HG02763 (cell line): ENCODE results near the gene RAPGEF5.

Source experiments
- ATAC-seq: cut with Tn5 transposase; IDR thresholded peaks from one replicate; pipeline ENCODE4 v1.9.1; 2021; ENCODE audit warnings: mild to moderate bottlenecking, moderate library complexity; ENCODE audit not compliant: unreplicated experiment

The RAPGEF5 gene

GRCh38 chr7:22269963-22270362 lies 87.0 kb downstream of the RAPGEF5 start:
- ATAC-seq = no peak

- no peak for ATAC-seq
These were observed 88.0 kb downstream of the RAPGEF5 start for GRCh38 chr7:22268884-22269421.

- no peak for ATAC-seq
These were observed 88.9 kb downstream of the RAPGEF5 start for GRCh38 chr7:22267930-22268615.

GRCh38 chr7:22262538-22262937 lies 94.4 kb downstream of the RAPGEF5 start:
- no peak for ATAC-seq

- ATAC-seq = no peak
These were observed 100.3 kb downstream of the RAPGEF5 start for GRCh38 chr7:22256541-22257096.

- no peak for ATAC-seq
These were observed 101.1 kb downstream of the RAPGEF5 start for GRCh38 chr7:22255834-22256233.

GRCh38 chr7:22255342-22255741 lies 101.6 kb downstream of the RAPGEF5 start:
- no peak for ATAC-seq

- ATAC-seq = no peak
These were observed 103.9 kb downstream of the RAPGEF5 start for GRCh38 chr7:22252936-22253536.

- ATAC-seq = no peak
These were observed 104.9 kb downstream of the RAPGEF5 start for GRCh38 chr7:22252016-22252415.

GRCh38 chr7:22251281-22251680 lies 105.7 kb downstream of the RAPGEF5 start:
- ATAC-seq = no peak

- ATAC-seq = no peak
These were observed 106.6 kb downstream of the RAPGEF5 start for GRCh38 chr7:22250390-22250789.

GRCh38 chr7:22248111-22248809 lies 108.7 kb downstream of the RAPGEF5 start:
- no peak for ATAC-seq

GRCh38 chr7:22241805-22242390 lies 115.1 kb downstream of the RAPGEF5 start:
- no peak for ATAC-seq

- no peak for ATAC-seq
These were observed 115.9 kb downstream of the RAPGEF5 start for GRCh38 chr7:22240904-22241571.

GRCh38 chr7:22238354-22239311 lies 118.3 kb downstream of the RAPGEF5 start:
- no peak for ATAC-seq

- ATAC-seq = no peak
These were observed 121.8 kb downstream of the RAPGEF5 start for GRCh38 chr7:22235134-22235533.

- no peak for ATAC-seq
These were observed 122.7 kb downstream of the RAPGEF5 start for GRCh38 chr7:22234227-22234626.

- ATAC-seq = no peak
These were observed 125.1 kb downstream of the RAPGEF5 start for GRCh38 chr7:22231806-22232205.

GRCh38 chr7:22231141-22231540 lies 125.8 kb downstream of the RAPGEF5 start:
- no peak for ATAC-seq
